Loucy (cell line): ENCODE results near the gene TM7SF3.

Experiments
- EZH2phosphoT487 ChIP-seq: fragments of 200-600 bp; IDR thresholded peaks from 2 replicates; pipeline ENCODE4 v1.6.1; 2018; ENCODE audit warnings: antibody characterized with exemption, mild to moderate bottlenecking, moderate library complexity, borderline replicate concordance
- TF ChIP-seq, protein P1 (sequence below): fragments of 200-600 bp; sonication (generic); conservative IDR thresholded peaks from 2 replicates; pipeline ENCODE4 v1.5.1; 2014; ENCODE audit warnings: mild to moderate bottlenecking, antibody characterized with exemption, low read length

DNA sequence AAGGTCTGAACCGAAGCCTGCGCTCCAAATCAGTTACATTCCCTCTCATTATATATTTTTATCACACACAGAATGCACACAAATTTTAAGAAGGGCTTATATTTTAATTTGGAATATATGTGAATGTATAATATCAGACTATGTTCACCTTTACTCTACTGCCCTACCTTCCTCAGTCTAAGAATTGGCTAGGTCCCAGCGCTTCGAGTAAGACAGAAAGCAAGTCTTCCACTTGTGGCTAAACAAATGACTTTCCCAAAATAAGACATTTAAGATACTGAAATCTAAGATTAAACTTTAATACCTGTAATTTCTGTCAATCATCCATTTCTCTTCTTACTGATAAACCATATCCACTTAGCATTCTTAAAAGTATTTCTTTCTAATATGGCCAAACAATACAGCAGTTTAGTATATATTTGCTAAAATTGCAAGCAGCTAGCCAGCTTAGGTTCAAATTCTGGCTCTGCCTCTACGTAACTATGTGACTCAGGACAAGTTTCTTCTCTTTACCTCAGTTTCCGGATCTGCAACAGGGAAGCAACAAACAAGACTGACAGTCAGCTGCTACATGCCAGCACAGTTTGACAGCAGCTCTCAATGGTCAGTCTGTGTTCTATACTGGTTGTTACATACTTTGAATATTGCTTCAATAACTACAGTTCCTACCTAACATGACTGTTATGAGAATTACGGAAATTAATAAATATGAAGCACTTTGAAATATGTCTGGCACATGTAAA lies 78.4 kb downstream of the TM7SF3 start:
- TF ChIP-seq, protein P1, sequence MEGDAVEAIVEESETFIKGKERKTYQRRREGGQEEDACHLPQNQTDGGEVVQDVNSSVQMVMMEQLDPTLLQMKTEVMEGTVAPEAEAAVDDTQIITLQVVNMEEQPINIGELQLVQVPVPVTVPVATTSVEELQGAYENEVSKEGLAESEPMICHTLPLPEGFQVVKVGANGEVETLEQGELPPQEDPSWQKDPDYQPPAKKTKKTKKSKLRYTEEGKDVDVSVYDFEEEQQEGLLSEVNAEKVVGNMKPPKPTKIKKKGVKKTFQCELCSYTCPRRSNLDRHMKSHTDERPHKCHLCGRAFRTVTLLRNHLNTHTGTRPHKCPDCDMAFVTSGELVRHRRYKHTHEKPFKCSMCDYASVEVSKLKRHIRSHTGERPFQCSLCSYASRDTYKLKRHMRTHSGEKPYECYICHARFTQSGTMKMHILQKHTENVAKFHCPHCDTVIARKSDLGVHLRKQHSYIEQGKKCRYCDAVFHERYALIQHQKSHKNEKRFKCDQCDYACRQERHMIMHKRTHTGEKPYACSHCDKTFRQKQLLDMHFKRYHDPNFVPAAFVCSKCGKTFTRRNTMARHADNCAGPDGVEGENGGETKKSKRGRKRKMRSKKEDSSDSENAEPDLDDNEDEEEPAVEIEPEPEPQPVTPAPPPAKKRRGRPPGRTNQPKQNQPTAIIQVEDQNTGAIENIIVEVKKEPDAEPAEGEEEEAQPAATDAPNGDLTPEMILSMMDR: no peak
- TF ChIP-seq EZH2phosphoT487: no peak
